ENCODE measurements around the gene BDKRB2. TPM values are rescaled to one million over a fixed set of nuclear protein-coding genes. Genes with fewer than 3 reads are reported as not detected.

The BDKRB2 gene
- total RNA-seq, 1 experiment from 2014 or later = 0.49 TPM

DNA sequence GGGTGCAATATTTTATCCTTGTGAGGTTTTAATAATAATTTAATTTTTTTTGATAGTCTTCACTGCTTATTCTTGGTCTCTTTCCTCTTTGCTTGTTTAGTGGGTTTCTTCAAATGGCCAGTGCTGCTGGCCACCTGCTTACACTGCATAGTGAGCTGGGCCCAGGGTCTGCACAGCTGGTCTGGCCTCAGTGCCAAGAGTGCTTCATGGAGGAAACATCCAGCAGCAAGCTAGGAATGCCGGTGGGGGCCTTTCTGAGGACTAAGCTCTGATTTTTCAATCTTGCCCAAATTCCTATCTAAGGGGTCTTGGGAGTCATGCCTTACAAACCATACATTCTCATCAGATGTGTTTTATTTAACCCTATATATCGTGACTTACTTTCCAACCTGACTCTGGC, 13.3 kb upstream of the BDKRB2 start (continued):
- no peak for TF ChIP-seq ATF3 (IDR thresholded peaks at IDR 0.05)
- TF ChIP-seq RAD21 (IDR thresholded peaks at IDR 0.05; ENCODE audit: low read depth) = no peak

GRCh38 chr14:96191841-96192462, 12.7 kb upstream of the BDKRB2 start:
- Histone ChIP-seq H3K4me2 (ENCODE audit: low read length) (no peak overlapping the region), H2AFZ (ENCODE audit: low read depth, low read length, poor library complexity, severe bottlenecking) (no peak overlapping the region), H3K79me2 (ENCODE audit: insufficient read depth, low read length) (no peaks in the 10 kb centered on the region), H3K9ac (ENCODE audit: low read length) (no peak overlapping the region), H3K27ac (ENCODE audit: low read depth, low read length) (no peak overlapping the region), H3K9me3 (ENCODE audit: control insufficient read depth in 1 of 2, insufficient read depth in 1 of 2, low read depth in 1 of 2, low read length in 2 of 2) (no peaks in the 10 kb centered on the region), H3K9me2 (ENCODE audit: insufficient read depth) (no peaks in the 10 kb centered on the region), H3K27me3 (ENCODE audit: insufficient read depth, low read length) (peaks cover 3% of the 10 kb centered on the region; the same call in 1 of the 2 replicates), H3K4me1 (ENCODE audit: control insufficient read depth in 1 of 2, insufficient read depth in 2 of 2, low read length in 2 of 2) (no peaks in the 10 kb centered on the region; a peak in 1 of 4 replicates), H4K20me1 (ENCODE audit: insufficient read depth) (no peaks in the 10 kb centered on the region), H3K36me3 (ENCODE audit: control insufficient read depth in 1 of 2, insufficient read depth in 2 of 2, low read length in 2 of 2) (no peaks in the 10 kb centered on the region), H3K4me3 (replicated peaks in 1 of 2; ENCODE audit: low read depth in 1 of 2, low read length in 2 of 2) (no peak overlapping the region)
- ATAC-seq (no peak), DNase-seq (ENCODE audit: low read depth, low spot score) (no peak)
- TF ChIP-seq MAX (IDR thresholded peaks at IDR 0.05) (no peak), POLR2A (IDR thresholded peaks at IDR 0.05; ENCODE audit: borderline replicate concordance, extremely low read depth, insufficient read depth, insufficient read length) (no peak), ELF1 (IDR thresholded peaks at IDR 0.05; ENCODE audit: borderline replicate concordance, low read depth) (no peak), ZFX (IDR thresholded peaks at IDR 0.05) (no peak), FOSL1 (IDR thresholded peaks at IDR 0.05; ENCODE audit: low read depth) (no peak), SP1 (IDR thresholded peaks at IDR 0.05; ENCODE audit: low read depth) (no peak), SRF (IDR thresholded peaks at IDR 0.05; ENCODE audit: low read depth) (no peak), CBX3 (IDR thresholded peaks at IDR 0.05; ENCODE audit: low read depth) (no peak), ATF3 (IDR thresholded peaks at IDR 0.05) (no peak), YY1 (IDR thresholded peaks at IDR 0.05; ENCODE audit: extremely low read depth, insufficient replicate concordance, low read depth, low read length) (no peak)
- TF ChIP-seq, protein P1, sequence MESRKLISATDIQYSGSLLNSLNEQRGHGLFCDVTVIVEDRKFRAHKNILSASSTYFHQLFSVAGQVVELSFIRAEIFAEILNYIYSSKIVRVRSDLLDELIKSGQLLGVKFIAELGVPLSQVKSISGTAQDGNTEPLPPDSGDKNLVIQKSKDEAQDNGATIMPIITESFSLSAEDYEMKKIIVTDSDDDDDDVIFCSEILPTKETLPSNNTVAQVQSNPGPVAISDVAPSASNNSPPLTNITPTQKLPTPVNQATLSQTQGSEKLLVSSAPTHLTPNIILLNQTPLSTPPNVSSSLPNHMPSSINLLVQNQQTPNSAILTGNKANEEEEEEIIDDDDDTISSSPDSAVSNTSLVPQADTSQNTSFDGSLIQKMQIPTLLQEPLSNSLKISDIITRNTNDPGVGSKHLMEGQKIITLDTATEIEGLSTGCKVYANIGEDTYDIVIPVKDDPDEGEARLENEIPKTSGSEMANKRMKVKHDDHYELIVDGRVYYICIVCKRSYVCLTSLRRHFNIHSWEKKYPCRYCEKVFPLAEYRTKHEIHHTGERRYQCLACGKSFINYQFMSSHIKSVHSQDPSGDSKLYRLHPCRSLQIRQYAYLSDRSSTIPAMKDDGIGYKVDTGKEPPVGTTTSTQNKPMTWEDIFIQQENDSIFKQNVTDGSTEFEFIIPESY (IDR thresholded peaks at IDR 0.05; ENCODE audit: extremely low read depth, insufficient replicate concordance, low read length) = no peak
- BruUV-seq (replicated peaks) = no TSS peak
- RAD21 ChIA-PET (ENCODE audit: low non-redundant PET in 1 of 2, low total read pairs in 2 of 2, uncharacterized antibody in 2 of 2, unreplicated experiment in 2 of 2) = no interaction called here
- POLR2A ChIA-PET = no interaction called here
- CTCF ChIA-PET = no interaction called here
- intact Hi-C loops (cut with micrococcal nuclease) = no loop called here

Data from HCT116 (cell line).